Ovary (tissue), 9 donors: Measurements from ENCODE around the gene ETV3L. TPM values are rescaled to one million over a fixed set of nuclear protein-coding genes. Genes with fewer than 3 reads are reported as not detected.
A peak's percentile ranks its signal among the peaks of the same experiment; 100 is the strongest.

Source experiments
- DNase-seq, 5 donors: peaks; one replicate each; pipeline ENCODE4 v3.0.0-alpha.2; 2019 to 2020
- H3K27ac ChIP-seq, 2 donors: fragments of 200-600 bp; one replicate each; pipeline versions ENCODE4 v1.5.1 to v1.8.0; 2019 to 2022
- H3K27me3 ChIP-seq: fragments of 200-600 bp; one replicate; pipeline ENCODE4 v1.8.0; 2022
- H3K36me3 ChIP-seq: fragments of 200-600 bp; sonication (generic); one replicate; pipeline ENCODE4 v1.5.1; 2019
- H3K4me1 ChIP-seq: one replicate; pipeline ENCODE4 v1.8.1; 2013; ENCODE audit warnings: mild to moderate bottlenecking, moderate library complexity; ENCODE audit not compliant: insufficient read depth
- H3K4me3 ChIP-seq: fragments of 200-600 bp; sonication (generic); one replicate; pipeline ENCODE4 v1.5.1; 2017
- H3K9me3 ChIP-seq, 2 donors: fragments of 200-600 bp in 1 of 2; sonication (generic) in 1 of 2; one replicate each; pipeline versions ENCODE4 v1.5.1 to v1.8.1; 2013 to 2019; ENCODE audit warnings: mild to moderate bottlenecking in 1 of 2, moderate library complexity in 1 of 2
- CTCF ChIP-seq, 3 donors: fragments of 450-650 bp in 2 of 3; fragments of 200-600 bp in 1 of 3; IDR thresholded peaks; one replicate each; pipeline versions ENCODE4 v1.5.1 to v1.8.0; 2016 to 2022; ENCODE audit warnings: antibody characterized with exemption in 3 of 3, mild to moderate bottlenecking in 1 of 3
- EP300 ChIP-seq: sonication (generic); formaldehyde crosslinking; IDR thresholded peaks from one replicate; pipeline ENCODE4 v1.6.1; 2017; ENCODE audit warnings: antibody characterized with exemption
- POLR2A ChIP-seq: fragments of 450-650 bp; IDR thresholded peaks from one replicate; pipeline ENCODE4 v1.6.1; 2017; ENCODE audit warnings: antibody characterized with exemption, mild to moderate bottlenecking, moderate library complexity
- WGBS, 3 donors: extraction: QIAGEN DNeasy Blood & Tissue Kit in 1 of 3; methylation state at CpG; one replicate each; pipeline versions ENCODE4 v1.1.5 to v1.1.7; 2013 to 2017; 5-methylcytosine and 5-hydroxymethylcytosine counted together
- intact Hi-C, 4 donors: fragments of 100-400 bp; cut with DNase I; formaldehyde crosslinking; loops; one replicate each; pipeline versions ENCODE4 v1.11.0 to v1.15.1; 2022 to 2023
- polyA plus RNA-seq, 2 donors: library from polyadenylated mRNA; stranded (reverse); fragments of 200-250 nt in 1 of 2; fragments of 350-450 nt in 1 of 2; fragmentation: Illumina TruSeq in 1 of 2; extraction: RNeasy Lipid Tissue Mini Kit (QIAGEN cat#74804) in 1 of 2; gene quantifications; one replicate each; pipeline ENCODE4 v1.2.3, GENCODE V29; 2013 to 2014
- total RNA-seq, 7 donors: library from RNA; depleted of rRNA in 2 of 7; stranded (reverse); fragments of >200 nt in 2 of 7; fragmentation: NEBNext Ultra II Directional in 3 of 7; extraction: Animal tissue kit (Norgen Biotek cat#: 25700) in 3 of 7; gene quantifications; one replicate each; pipeline versions ENCODE4 v1.1.0 to v1.2.4, GENCODE V29; 2016 to 2023
- donor health status: DM: no; HTN: no; CAD: no; lungs with moderate emphysema.
- donor health status: DM: no; HTN: no; CAD: no.
- donor health status: Bipolar disorder and iron deficiency.
- donor health status: DM: yes; HTN: yes; CAD: no.
- donor health status: DM: no; HTN: no; CAD: no.
- donor health status: DM: yes; HTN: yes; CAD: no.

The ETV3L gene
- total and polyA plus RNA-seq, 9 donors: not detected

- WGBS, 3 donors: 39 to 51% (median 48%) methylated on average over 2 of the region's 2 CpGs
- intact Hi-C loops: no loop called here
- Histone ChIP-seq H3K27ac (no peak overlapping the region), H3K4me3 (no peak overlapping the region), H3K36me3 (no peaks in the 10 kb centered on the region), H3K27me3 (no peaks in the 10 kb centered on the region), H3K4me1 (no peaks in the 10 kb centered on the region), H3K9me3 (no peaks in the 10 kb centered on the region)
- no peak for DNase-seq
- TF ChIP-seq EP300 (no peak), POLR2A (no peak), CTCF (IDR thresholded peaks at IDR 0.05) (no peak)
Measured at GRCh38 chr1:157050836-157051235, 48.8 kb downstream of the ETV3L start.

- intact Hi-C loops: no loop called here
- TF ChIP-seq EP300 (no peak), POLR2A (no peak), CTCF (IDR thresholded peaks at IDR 0.05) (no peak)
- no peak for DNase-seq
- 54 to 64% (median 62%) methylated on average over 2 of the region's 2 CpGs for WGBS, 3 donors
- Histone ChIP-seq H3K4me1 (peaks cover 20% of the 10 kb centered on the region), H3K27me3 (no peaks in the 10 kb centered on the region), H3K27ac (no peak overlapping the region), H3K9me3 (no peaks in the 10 kb centered on the region), H3K4me3 (no peak overlapping the region), H3K36me3 (no peaks in the 10 kb centered on the region)
Measured at GRCh38 chr1:157047062-157047410, 52.6 kb downstream of the ETV3L start.

- Histone ChIP-seq H3K4me3 (peak within 1 kb of the TSS; percentile 46), H3K27ac (peak within 1 kb of the TSS; percentile 82 to 91), H3K4me1 (peaks cover 25% of the 10 kb centered on the region), H3K27me3 (no peaks in the 10 kb centered on the region), H3K36me3 (no peaks in the 10 kb centered on the region), H3K9me3 (no peaks in the 10 kb centered on the region)
- intact Hi-C loops: no loop called here
- DNase-seq: peak; percentile 91 to 95 (median 92)
- TF ChIP-seq CTCF (IDR thresholded peaks at IDR 0.05): no peak
- peak; percentile 44 for TF ChIP-seq POLR2A
- TF ChIP-seq EP300: no peak
- 0% methylated on average over 96 to 119 of the region's 120 CpGs for WGBS, 3 donors
Measured at GRCh38 chr1:157045250-157046218, 54.1 kb downstream of the ETV3L start, which contains the start of gene ARHGEF11. ARHGEF11 (minus strand) TSS chr1:157045742; CDS start chr1:157044330, 1,412 bp downstream.

- no peak for DNase-seq
- no peak overlapping the region for H3K27ac ChIP-seq
- no peaks in the 10 kb centered on the region for H3K27me3 ChIP-seq
- WGBS, 3 donors: 11 to 17% (median 12%) methylated on average over 6 of the region's 6 CpGs
- H3K4me3 ChIP-seq: peak overlapping the region; percentile 46
- intact Hi-C loops: no loop called here
- no peaks in the 10 kb centered on the region for H3K36me3 ChIP-seq
- TF ChIP-seq CTCF (IDR thresholded peaks at IDR 0.05): no peak
- no peak for TF ChIP-seq EP300
- no peak for TF ChIP-seq POLR2A
- no peaks in the 10 kb centered on the region for H3K9me3 ChIP-seq
- H3K4me1 ChIP-seq: peaks cover 25% of the 10 kb centered on the region
Measured at GRCh38 chr1:157044326-157044725, 55.3 kb downstream of the ETV3L start.
